SK-MEL-5 (cell line): Measurements from ENCODE around the gene PJVK. TPM values are rescaled to one million over a fixed set of nuclear protein-coding genes. Genes with fewer than 3 reads are reported as not detected.
"Not testable (repeated sequence)": the region's sequence is repeated elsewhere in the genome, so short reads cannot be mapped to it uniquely, and the experiment has no call there.

Experiments used
- DNase-seq: peaks from one replicate; pipeline ENCODE4 v3.0.0-alpha.2; 2016; ENCODE audit warnings: low read depth, low spot score
- in situ Hi-C: cut with HindIII; loops from 2 replicates; pipeline ENCODE4 v1.10.0; 2016; ENCODE audit warnings: low sequenced_read_pairs, high pct_unique_total_duplicates, low pct_unique_long_range_greater_than_20kb
- total RNA-seq: library from RNA; depleted of rRNA; stranded (reverse); fragments of >200 nt; shearing (Covaris generic); gene quantifications from 2 replicates; pipeline ENCODE4 v1.2.3, GENCODE V29; 2014

Gene PJVK
- total RNA-seq, 1 experiment from 2014 or later, result 0.34 TPM

DNA sequence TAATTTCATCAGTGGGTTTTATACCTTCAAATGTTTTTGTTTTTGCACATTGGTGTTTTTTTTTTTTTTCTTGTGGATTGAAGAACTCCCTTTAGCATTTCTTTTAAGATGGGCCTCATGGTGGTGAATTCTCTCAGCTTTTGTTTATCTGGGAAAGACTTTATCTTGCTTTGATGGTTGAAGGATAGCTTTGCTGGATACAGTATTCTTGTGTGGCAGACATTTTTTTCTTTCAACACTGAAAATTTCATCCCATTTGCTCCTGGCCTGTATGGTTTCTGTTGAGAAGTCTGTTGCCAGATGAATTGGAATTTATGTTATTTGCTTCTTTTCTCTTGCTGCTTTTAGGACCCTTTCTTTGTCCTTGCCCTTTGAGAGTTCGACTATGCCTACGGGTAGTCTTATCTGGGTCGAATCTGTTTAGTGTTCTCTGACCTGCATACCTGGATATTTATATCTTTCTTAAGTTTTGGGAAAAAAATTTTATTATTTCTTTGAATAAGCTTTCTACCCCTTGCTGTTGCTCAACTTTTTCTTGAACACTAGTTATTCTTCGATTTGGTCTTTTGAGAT lies 25.8 kb upstream of the PJVK start:
- in situ Hi-C loops, result no loop called here
- DNase-seq, result no peak

DNA sequence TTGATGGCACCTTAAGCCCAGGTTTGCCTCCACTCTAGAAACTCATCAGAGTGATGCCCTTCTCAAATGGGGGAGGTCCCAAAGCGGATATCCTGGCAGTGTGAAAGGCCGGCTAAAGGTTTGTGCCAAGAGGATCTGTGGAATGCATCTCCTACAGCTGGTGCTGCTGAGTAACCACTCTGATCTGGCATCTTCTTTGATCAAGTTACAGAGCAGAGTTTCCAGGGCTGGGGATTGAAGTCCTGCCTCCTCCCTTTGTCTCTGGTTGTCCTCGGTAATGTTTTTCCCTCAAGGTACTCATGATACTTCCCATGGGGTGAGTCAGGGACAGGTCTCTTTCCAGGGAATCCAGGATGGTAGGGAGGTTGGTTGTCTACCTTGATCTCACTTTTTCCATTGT lies 24.8 kb upstream of the PJVK start:
- no peak for DNase-seq
- in situ Hi-C loops, result no loop called here

DNA sequence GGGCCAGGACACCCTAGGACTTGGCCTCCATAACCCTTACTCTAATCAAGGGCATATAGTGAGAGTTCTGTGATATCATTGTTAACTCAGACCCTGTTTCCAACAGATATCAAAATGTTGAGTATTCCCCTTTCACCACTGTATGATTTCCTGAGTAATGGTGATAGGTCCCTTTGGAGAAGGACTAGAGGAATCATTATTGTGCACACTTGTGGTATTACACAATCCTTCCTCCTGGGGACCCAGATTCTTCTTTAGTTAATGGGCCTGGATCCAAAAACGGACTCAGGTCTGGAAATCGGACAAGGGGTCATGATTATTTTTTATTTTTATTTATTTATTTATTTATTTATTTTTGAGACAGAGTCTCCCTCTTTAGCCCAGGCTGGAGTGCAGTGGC lies 23.7 kb upstream of the PJVK start:
- in situ Hi-C loops, result no loop called here
- no peak for DNase-seq

DNA sequence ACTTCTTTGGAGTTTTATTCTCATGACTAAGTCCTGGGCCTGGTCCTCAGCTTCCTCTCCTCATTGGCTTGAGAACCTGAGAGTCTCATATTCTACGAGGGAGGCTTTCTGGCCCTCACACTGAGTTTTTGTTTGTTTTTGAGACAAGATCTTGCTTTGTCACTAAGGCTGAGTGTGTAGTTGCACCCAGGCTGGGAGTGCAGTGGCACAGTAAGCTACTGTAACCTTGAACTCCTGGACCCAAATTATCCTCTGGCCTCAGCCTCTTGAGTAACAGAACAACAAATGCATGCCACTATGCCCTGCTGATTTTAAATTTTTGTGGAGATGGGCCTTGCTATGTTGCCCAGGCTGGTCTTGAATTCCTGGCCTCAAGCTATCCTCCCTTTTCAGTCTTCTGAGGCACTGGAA lies 22.8 kb upstream of the PJVK start:
- in situ Hi-C loops, result no loop called here
- no peak for DNase-seq

DNA sequence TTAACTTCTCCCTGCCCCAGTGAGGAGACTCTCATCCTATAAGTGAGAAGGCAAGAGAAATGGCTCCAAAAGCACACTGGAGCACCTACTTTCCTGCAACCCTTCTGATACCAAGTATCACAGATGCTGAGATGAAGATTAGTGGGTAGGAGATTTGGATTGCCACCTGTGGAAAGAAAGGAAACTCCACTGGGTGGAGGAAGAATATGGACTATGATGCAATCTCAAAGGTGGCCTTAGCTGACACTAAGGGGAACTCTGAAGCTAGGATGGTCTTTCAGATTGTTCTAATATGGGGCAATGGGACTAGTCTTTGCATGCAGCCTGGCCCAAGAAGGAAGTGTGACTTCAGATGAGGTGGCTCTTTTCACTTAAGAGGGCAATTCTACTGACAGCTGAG lies 21.8 kb upstream of the PJVK start:
- in situ Hi-C loops, result no loop called here
- DNase-seq, result no peak

DNA sequence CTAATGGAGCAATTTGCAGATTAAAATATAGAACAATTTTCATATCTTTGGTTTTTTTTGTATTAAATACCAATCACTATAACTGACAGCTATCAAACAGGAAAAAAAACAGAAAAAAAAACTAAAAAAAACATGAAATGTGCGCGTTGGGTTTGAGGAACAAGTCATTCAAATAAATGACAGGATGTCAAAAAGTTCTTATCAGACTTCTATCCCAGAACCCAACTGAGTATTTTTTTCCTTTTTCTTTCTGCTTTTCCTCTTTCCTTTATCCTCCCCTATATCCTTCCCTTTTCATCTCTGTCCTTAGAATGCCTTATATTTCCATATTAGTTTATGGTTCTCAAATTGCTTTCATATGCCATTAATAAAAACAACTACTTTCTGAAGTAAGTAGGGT lies 14.5 kb upstream of the PJVK start:
- DNase-seq, result no peak
- in situ Hi-C loops, result no loop called here

DNA sequence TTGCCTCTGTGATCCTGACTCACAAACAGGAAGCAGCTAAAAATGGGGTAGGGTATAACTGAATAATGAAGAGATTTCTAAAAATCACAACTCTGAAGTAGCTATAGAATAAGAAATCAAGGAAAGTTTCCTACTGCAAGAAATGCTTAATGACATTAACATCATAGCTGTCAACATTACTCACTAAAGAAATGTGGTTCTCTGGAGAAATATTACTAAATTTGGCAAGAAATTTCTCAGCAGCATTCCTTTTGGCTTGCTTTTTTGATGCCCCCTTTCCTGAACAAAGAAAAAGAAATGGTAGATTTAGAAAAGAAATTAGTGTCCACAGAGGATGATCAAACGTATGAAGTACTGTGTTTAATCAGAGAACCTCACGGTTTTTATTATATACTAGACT lies 9.8 kb upstream of the PJVK start:
- DNase-seq, result no peak
- in situ Hi-C loops, result no loop called here

DNA sequence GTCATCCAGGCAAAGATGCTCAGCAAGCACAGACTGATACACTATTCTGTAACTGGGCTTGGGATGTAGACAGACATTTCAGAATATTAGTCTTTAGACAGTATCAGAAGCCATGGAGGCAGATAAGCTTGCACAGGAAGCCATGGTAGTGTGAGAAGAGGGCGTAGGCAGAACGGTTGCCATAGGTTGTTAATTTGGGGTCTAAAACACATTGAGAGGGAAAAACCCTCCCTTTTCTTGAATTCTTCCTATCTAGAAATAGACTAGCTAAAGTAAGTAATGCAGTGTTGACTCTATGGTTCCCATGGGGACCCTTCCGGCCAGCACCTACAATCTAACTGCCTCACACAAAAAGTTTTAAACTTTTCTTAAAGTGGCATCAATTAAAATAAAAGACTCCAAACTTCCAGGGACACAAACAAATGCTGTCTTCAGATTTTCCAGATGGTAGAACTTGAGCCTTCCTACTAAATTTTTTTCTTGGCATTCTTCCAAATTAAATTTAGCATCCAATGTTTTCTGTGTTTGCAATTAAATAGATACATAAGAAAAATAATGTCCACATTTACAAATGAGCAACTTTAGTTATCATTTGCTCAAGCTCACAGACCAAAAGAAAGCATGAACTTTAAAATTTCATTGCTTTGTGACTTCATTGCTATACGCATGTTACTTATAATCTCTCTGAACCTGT lies 2.1 kb upstream of the PJVK start:
- DNase-seq, result no peak
- in situ Hi-C loops, result no loop called here

DNA sequence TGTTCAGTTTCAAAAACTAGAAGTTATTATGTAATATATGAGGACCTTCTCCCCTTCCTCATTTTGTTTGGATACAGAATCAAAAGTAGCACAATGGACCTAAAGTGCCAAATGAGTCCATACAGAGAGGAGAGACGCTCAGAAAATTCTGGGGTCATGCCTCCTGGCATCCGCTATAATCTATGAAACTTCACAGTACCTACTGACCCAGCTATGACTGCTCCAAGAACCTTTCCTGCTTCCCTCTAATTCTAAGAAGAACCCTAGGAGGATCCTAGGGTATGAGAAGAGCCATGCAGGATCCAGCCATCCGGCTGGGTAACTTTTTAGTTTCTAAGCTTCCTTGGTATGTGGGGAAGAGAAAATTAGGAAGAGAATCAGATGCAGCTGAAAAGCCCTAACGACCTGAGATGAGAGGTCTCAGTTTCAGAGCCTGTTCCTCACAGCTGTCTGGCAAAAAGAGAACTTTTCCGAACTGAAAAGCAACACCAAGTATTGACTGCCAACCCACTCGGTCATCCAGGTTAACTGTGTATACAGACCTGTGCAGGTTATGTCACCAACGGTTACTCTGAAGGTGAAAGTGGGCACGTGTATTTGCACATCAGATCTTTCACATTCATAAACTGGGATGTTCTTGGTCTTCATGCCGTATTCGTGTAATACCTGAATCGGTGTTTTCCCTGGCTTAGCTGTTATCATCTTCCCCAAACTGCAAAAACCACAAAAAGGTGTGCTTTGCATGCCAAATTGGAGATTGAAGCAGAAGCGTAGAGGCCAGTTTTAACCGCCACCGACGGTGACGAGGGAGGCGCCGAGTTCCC lies 1.3 kb upstream of the PJVK start:
- in situ Hi-C loops, result no loop called here
- no peak for DNase-seq

DNA sequence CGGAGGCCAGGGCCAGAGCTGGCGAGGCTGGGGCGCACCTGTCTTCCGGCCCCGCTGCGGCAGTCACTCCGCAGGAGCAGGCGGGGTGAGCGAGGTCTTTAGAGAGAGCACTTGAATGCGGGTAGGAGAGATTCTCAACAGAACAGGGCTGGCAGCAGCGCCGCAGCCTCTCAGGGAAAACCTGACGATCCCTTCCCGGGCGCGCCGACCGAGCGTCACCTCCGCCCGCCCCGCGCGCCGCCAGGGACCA lies 729 bp upstream of the PJVK start:
- in situ Hi-C loops, result no loop called here
- DNase-seq, result no peak

DNA sequence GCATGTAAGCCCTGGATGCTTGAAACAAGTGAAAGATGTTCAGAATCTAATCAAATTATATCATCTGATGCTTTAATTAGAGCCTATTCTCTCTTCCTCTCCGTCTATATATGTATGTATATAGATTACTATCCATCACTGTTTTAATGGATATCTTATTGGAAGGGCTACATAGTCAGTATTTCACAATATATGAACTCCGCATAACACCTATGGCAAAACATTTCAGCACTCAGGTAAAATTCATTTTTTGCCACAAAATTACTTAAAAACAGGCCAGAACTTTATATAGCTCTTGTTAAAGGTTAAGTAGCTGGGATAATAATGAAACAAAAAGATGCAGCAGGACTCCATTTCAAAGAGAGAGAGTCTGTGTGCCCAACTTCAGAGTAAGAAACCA lies 1.2 kb downstream of the PJVK start:
- DNase-seq, result no peak
- in situ Hi-C loops, result no loop called here

DNA sequence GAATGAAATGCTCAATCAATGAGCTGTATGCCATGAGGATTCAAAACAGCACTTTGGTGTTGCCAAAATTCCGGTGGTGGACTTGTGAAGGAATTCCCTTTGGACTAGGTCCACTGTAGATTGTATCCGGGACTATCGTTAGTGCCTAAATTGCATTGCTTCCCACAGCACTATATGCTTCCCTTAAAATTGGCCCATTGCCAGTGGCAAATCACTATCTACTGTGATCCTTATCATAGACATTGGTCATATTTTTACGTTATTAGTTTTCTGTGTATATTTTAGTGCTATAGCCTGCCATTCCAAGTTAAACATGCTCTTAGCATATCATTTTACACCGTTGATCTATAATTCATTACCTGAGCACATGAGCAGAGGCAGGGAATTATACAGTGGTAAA lies 1.7 kb downstream of the PJVK start:
- in situ Hi-C loops, result no loop called here
- DNase-seq, result no peak

DNA sequence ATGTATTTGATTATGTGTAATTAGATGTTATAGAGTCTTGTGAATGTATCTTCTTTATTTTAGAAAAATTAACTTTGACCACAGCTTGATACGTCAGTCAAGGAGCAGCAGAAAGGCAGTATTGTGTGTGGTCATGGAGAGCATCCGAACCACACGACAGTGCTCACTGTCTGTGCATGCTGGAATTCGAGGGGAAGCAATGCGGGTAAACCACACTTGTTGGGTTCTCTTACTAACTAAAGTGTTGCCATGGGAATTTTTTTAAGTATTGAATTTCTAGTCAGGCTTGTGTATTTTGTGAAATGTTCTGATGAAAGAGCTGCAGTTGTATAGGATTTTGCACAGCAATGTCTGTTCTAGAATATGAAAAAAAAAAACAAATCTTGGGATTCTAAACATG lies 4.8 kb downstream of the PJVK start:
- in situ Hi-C loops, result no loop called here
- DNase-seq, result peak; percentile 92

DNA sequence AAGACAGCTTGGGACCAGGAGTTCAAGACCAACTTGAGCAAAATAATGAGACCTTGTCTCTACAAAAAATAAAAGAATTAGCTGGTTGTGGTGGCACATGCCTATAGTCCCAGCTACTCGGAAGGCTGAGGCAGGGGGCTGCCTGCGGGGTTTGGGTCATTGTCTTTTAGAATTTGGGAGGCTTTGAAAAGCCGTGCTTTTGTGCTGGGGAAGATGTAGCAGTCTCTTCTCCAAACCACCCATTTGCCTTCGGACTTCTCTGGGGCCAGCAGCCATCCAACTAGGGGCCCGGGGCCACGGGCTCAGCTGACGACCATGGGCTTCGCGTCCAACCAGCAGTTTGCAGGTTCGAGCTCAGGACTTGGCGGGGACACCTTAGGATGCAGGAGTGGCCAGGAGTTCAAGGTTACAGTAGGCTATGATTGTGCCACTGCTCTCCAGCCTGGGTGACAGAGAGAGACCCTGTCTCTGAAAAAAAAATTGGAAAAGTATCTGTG lies 6.3 kb downstream of the PJVK start:
- in situ Hi-C loops, result no loop called here

DNA sequence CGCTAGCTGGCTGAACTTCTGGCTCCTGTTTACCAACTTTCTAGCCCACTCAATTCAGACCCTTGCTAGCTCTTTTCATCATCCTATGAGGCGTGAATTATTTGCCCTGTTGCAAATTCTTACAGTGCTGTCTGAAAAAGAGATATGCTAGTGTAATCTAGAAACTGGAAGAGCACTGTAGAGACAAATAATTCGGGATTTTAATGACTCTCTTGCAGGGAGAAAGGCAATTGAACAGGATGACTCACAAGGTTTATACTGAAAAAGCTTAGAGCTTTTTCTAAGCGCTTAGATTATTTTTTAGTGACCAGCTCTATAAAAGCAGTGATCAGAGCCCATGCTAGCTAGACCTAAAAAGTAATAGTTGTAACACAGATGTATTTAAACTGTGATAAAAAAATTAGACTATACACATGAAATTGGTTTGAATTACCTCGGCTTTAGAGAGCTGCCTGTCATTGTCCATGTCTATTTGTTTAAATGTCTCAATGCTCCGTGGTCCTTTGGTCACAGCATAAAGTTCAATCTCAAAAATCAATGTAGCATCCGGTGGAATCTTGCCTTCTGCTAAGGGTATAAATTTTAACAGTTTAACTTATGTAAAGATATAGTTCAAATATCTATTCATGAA lies 18.2 kb downstream of the PJVK start:
- DNase-seq, result no peak
- in situ Hi-C loops, result no loop called here

More for the DNA sequence above, 6.3 kb downstream of the PJVK start:
- DNase-seq, result no peak

DNA sequence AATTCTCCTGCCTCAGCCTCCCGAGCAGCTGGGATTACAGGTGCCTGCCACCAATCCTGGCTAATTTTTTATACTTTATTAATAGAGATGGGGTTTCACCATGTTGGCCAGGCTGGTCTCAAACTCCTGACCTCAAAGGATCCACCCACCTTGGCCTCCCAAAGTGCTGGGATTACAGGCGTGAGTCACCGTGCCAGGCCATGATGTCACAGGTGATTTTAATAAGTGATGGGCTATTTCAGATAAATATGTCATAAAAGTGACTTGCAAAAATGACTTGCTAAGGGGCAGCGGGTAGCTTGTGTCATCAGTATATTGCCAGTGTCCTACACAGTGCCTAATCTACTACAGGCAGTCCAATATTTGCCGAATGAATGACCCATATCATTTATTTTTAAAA lies 20.1 kb downstream of the PJVK start:
- in situ Hi-C loops, DNase-seq: not testable (repeated sequence)

DNA sequence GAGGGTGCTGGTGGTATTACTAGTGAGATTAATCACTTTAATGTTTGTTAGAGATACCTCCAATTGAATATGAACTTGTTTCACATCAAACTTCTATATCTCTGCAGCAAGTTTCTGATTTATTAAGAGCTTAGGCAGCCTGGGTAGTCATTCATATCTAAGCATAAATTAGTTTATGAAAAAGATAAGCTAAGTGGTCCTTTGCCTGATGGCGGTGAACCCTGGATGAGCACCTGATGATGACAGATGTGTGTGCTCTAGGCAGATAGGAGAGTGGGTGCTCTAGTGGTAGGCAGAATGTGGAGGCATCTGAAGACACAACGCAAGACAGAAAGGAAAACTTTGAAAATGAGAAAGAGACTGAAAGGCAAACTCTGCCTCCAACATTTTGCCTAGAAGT lies 22.2 kb downstream of the PJVK start:
- DNase-seq, result no peak
- in situ Hi-C loops, result no loop called here

DNA sequence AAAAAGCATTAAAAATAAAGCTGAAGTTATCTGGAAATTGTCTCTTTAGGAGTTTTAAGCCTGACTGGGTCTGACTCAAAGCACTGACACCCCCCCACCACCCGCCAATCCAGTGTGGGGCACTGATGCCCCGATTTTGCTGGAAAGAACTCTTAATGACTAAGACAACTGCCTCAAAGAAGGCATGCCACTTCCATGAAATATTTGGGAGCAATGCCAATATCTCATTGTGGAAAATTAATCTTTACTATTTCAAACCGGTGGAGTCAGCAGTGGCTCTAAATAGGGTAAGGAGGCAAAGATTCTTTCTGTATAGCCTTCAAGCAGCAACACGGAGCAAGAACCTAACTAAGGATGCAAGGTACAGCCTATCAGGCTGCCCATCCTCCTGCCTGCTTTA lies 22.8 kb downstream of the PJVK start:
- DNase-seq, result no peak
- in situ Hi-C loops, result no loop called here

DNA sequence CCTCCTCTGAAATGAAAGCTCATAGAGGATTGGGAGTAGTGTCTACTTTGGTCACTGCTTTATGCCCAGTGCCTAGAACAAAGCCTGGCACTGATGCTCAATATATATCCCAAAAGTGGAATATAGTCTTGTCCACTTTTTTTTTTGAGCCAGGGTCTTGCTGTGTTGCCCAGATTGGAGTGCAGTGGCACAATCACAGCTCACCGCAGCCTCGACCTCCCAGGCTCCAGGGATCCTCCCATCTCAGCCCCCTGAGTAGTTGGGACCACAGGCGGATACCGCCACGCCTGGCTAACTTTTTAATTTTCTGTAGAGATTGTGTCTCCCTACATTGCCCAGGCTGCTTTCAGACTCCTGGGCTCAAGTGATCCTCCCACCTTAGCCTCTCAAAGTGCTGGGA lies 23.4 kb downstream of the PJVK start:
- no peak for DNase-seq
- in situ Hi-C loops, result no loop called here
